NT2/D1 (cell line): ENCODE data around the gene DCN.

Source experiments
- SUZ12 ChIP-seq: IDR thresholded peaks from 2 replicates; pipeline ENCODE4 v1.6.1; 2011; ENCODE audit not compliant: insufficient read length, insufficient read depth; ENCODE audit errors: extremely low read depth
- YY1 ChIP-seq: IDR thresholded peaks from 2 replicates; pipeline ENCODE4 v1.6.1; 2011; ENCODE audit not compliant: insufficient read length, insufficient read depth

GRCh38 chr12:91104812-91105466 is 77.7 kb downstream of the DCN start:
- TF ChIP-seq YY1 (no peak), SUZ12 (no peak)
